ENCODE measurements around the gene FAN1.

Gene FAN1

GRCh38 chr15:30885814-30886213 lies 17.9 kb upstream of the FAN1 start:
- no peak for TF ChIP-seq Cebpa-rat (IDR thresholded peaks at IDR 0.05)
- no peaks in the 10 kb centered on the region for H3K4me1 ChIP-seq
- H3K27ac ChIP-seq = no peak overlapping the region
- no peaks in the 10 kb centered on the region; a peak in 1 of 22 replicates for H4K20me1 ChIP-seq
- H3K4me2 ChIP-seq = no peak overlapping the region
- no peak overlapping the region for H3K9ac ChIP-seq
- no peaks in the 10 kb centered on the region for H3K27me3 ChIP-seq
- H3K9me3 ChIP-seq (replicated peaks in 1 of 11) = peaks cover 0 to 2% (median 0%) of the 10 kb centered on the region in 11 experiments; a peak in 2 of 22 replicates
- no peak overlapping the region for H3K4me3 ChIP-seq
- no peaks in the 10 kb centered on the region for H3K36me3 ChIP-seq

DNA sequence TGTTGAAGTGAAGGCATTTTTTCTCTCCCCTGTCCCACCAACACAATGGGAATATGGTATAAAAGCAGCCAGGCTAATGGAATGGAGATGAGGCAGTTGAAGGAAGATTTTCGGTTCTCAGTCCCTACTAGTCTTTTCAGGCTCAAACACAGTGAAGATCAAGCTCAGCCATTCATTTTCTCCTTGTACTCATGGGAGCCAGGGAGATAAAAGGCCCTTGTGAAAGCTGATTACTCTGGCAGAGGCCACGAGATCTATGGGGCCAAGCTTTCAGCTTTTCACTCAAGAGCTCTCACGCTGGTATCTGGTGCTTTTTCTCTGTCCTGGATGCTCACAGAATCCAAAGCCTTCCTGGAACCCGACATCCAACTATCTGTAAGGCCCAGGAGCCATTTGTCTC lies 14.5 kb upstream of the FAN1 start:
- Histone ChIP-seq H3K9ac (no peak overlapping the region), H3K4me1 (peaks cover 0 to 4% (median 3%) of the 10 kb centered on the region in 10 experiments; a peak in 9 of 20 replicates), H3K36me3 (no peaks in the 10 kb centered on the region), H3K4me2 (no peak overlapping the region), H3K27me3 (no peaks in the 10 kb centered on the region), H3K4me3 (no peak overlapping the region), H3K9me3 (replicated peaks in 1 of 11) (no peaks in the 10 kb centered on the region), H4K20me1 (no peaks in the 10 kb centered on the region; a peak in 1 of 22 replicates), H3K27ac (no peak overlapping the region)
- TF ChIP-seq Cebpa-rat (IDR thresholded peaks at IDR 0.05) = no peak

- no peak overlapping the region for H3K27ac ChIP-seq
- no peak for TF ChIP-seq Cebpa-rat (IDR thresholded peaks at IDR 0.05)
- no peak overlapping the region for H3K9ac ChIP-seq
- H3K36me3 ChIP-seq = no peaks in the 10 kb centered on the region
- no peaks in the 10 kb centered on the region for H3K27me3 ChIP-seq
- H3K4me3 ChIP-seq = no peak overlapping the region
- H3K4me2 ChIP-seq = peak overlapping the region in 4 of 11 experiments; percentile 19 to 29 (median 25); a peak in 3 of 22 replicates
- no peaks in the 10 kb centered on the region for H3K9me3 ChIP-seq (replicated peaks in 1 of 11)
- peaks cover 7 to 20% (median 11%) of the 10 kb centered on the region in 10 experiments; a peak in 16 of 20 replicates for H3K4me1 ChIP-seq
- no peaks in the 10 kb centered on the region; a peak in 1 of 22 replicates for H4K20me1 ChIP-seq
These were observed 8.1 kb upstream of the FAN1 start for GRCh38 chr15:30895461-30896210.

DNA sequence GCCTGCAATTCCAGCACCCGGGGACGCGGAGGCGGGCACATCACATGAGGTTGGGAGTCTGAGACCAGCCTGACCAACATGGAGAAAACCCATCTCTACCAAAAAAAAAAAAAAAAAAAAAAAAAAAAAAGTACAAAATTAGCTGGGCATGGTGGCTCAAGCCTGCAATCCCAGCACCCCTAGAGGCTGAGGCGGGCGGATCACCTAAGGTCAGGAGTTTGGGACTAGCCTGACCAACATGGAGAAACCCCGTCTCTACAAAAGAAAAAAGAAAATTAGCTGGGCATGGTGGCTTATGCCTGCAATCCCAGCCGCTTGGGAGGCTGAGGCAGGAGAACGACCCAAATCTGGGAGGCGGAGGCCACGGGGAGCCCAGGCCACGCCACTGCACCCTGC lies 7.5 kb upstream of the FAN1 start:
- no peaks in the 10 kb centered on the region for H3K27me3 ChIP-seq
- no peaks in the 10 kb centered on the region for H3K9me3 ChIP-seq (replicated peaks in 1 of 11)
- H3K4me1 ChIP-seq = peaks cover 7 to 20% (median 11%) of the 10 kb centered on the region in 10 experiments; a peak in 16 of 20 replicates
- H3K27ac ChIP-seq = no peak overlapping the region
- no peaks in the 10 kb centered on the region; a peak in 1 of 22 replicates for H4K20me1 ChIP-seq
- H3K4me2 ChIP-seq = no peak overlapping the region
- H3K4me3 ChIP-seq = no peak overlapping the region
- no peak for TF ChIP-seq Cebpa-rat (IDR thresholded peaks at IDR 0.05)
- H3K9ac ChIP-seq = no peak overlapping the region
- H3K36me3 ChIP-seq = no peaks in the 10 kb centered on the region

- Histone ChIP-seq H3K9ac (no peak overlapping the region), H3K4me1 (peaks cover 15 to 41% (median 32%) of the 10 kb centered on the region in 10 experiments), H3K27ac (no peak overlapping the region), H3K4me3 (no peak overlapping the region), H3K27me3 (no peaks in the 10 kb centered on the region), H4K20me1 (no peaks in the 10 kb centered on the region), H3K36me3 (0 out of 22 replicates have a peak, but pooled peaks cover 0 to 5% (median 0%) of the 10 kb centered on the region in 11 experiments), H3K4me2 (peak overlapping the region in 3 of 11 experiments; percentile 84 to 98 (median 90); a peak in 5 of 22 replicates), H3K9me3 (replicated peaks in 1 of 11) (no peaks in the 10 kb centered on the region)
- TF ChIP-seq Cebpa-rat (IDR thresholded peaks at IDR 0.05) = no peak
These were observed 1.8 kb upstream of the FAN1 start for GRCh38 chr15:30901889-30902288.

- peaks cover 8 to 24% (median 16%) of the 10 kb centered on the region in 11 experiments; a peak in 21 of 22 replicates for H3K36me3 ChIP-seq
- H3K4me3 ChIP-seq = peak overlapping the region in 7 of 10 experiments; percentile 73 to 88 (median 78); a peak in 6 of 20 replicates
- peak overlapping the region; percentile 82 to 98 (median 87) for H3K4me2 ChIP-seq
- H3K9me3 ChIP-seq (replicated peaks in 1 of 11) = no peaks in the 10 kb centered on the region
- H3K4me1 ChIP-seq = peaks cover 20 to 41% (median 32%) of the 10 kb centered on the region in 10 experiments
- no peaks in the 10 kb centered on the region for H3K27me3 ChIP-seq
- no peaks in the 10 kb centered on the region for H4K20me1 ChIP-seq
- H3K9ac ChIP-seq = no peak overlapping the region
- H3K27ac ChIP-seq = no peak overlapping the region
- no peak for TF ChIP-seq Cebpa-rat (IDR thresholded peaks at IDR 0.05)
These were observed 1.1 kb downstream of the FAN1 start for GRCh38 chr15:30904812-30905211.

DNA sequence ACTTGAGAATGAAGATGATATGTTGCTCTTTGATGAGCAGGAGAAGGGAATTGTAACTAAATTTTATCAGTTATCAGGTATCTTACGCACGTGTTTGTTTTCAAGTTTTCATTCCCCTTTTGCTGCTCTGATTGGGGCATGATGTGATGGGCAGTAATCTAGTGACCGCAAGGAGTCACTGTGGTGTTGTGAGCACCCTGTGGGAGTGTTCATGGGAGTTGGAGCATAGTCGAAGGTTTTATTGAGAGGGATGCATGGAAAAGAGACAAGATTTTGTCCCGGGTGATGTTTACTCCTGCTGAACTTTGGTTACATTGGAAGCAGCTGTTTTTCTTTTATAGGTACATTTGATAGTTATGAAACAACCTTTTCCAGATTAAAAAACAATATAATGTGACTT lies 2.1 kb downstream of the FAN1 start:
- H3K4me1 ChIP-seq = peaks cover 20 to 41% (median 32%) of the 10 kb centered on the region in 10 experiments
- no peaks in the 10 kb centered on the region for H4K20me1 ChIP-seq
- H3K9me3 ChIP-seq (replicated peaks in 1 of 11) = no peaks in the 10 kb centered on the region
- peak overlapping the region in 7 of 11 experiments; percentile 4 to 98 (median 10); a peak in 9 of 22 replicates for H3K4me2 ChIP-seq
- H3K4me3 ChIP-seq = no peak overlapping the region
- H3K27me3 ChIP-seq = no peaks in the 10 kb centered on the region
- no peak for TF ChIP-seq Cebpa-rat (IDR thresholded peaks at IDR 0.05)
- peaks cover 12 to 33% (median 23%) of the 10 kb centered on the region in 11 experiments; a peak in 21 of 22 replicates for H3K36me3 ChIP-seq
- H3K27ac ChIP-seq = no peak overlapping the region
- H3K9ac ChIP-seq = no peak overlapping the region

DNA sequence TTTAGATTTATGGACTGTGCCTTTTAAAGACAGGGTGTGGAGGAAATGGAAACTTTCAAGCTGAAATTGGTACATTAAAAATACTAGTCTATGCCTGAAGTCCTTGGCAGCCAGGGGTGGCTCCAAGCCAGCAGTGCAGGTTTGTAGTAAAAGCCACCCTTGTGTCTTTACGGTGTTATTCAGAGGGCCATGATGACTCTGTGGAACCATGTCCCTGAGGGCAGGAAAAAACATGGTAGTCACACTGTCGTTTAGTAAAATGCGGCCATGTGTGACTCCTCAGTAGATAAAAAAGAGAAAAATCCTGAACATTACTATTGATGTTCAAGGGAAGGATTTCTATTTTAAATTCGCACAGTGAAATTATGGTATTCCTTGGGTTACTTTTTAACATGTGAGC lies 2.7 kb downstream of the FAN1 start:
- TF ChIP-seq Cebpa-rat (IDR thresholded peaks at IDR 0.05) = no peak

DNA sequence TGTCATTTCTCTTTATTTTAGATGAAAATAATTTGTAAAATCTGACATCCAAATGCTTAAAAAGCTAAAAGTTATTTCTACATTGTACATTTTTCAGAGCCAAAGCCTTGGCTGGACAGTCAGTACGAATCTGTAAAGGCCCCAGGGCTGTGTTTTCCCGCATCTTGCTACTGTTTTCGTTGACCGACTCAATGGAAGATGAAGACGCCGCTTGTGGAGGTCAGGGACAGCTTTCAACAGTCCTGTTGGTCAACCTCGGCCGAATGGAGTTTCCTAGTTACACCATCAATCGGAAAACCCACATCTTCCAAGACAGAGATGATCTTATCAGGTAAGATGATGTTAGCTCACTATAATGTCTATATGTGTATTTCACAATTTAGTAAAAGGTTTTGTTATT lies 10.0 kb downstream of the FAN1 start:
- H3K36me3 ChIP-seq = peaks cover 68 to 100% (median 84%) of the 10 kb centered on the region in 11 experiments
- H3K4me1 ChIP-seq = no peaks in the 10 kb centered on the region
- no peak overlapping the region for H3K9ac ChIP-seq

More for the DNA sequence above, 2.7 kb downstream of the FAN1 start:
- peak overlapping the region in 7 of 11 experiments; percentile 8 to 98 (median 10); a peak in 10 of 22 replicates for H3K4me2 ChIP-seq
- H3K9ac ChIP-seq = no peak overlapping the region
- H3K4me1 ChIP-seq = peaks cover 20 to 41% (median 32%) of the 10 kb centered on the region in 10 experiments
- H3K36me3 ChIP-seq = peaks cover 12 to 39% (median 28%) of the 10 kb centered on the region in 11 experiments; a peak in 21 of 22 replicates
- H3K27me3 ChIP-seq = no peaks in the 10 kb centered on the region
- no peaks in the 10 kb centered on the region for H3K9me3 ChIP-seq (replicated peaks in 1 of 11)
- no peaks in the 10 kb centered on the region for H4K20me1 ChIP-seq
- H3K4me3 ChIP-seq = no peak overlapping the region
- H3K27ac ChIP-seq = no peak overlapping the region

More for the DNA sequence above, 10.0 kb downstream of the FAN1 start:
- no peak overlapping the region for H3K4me3 ChIP-seq
- no peaks in the 10 kb centered on the region for H3K27me3 ChIP-seq
- no peak for TF ChIP-seq Cebpa-rat (IDR thresholded peaks at IDR 0.05)
- no peaks in the 10 kb centered on the region; a peak in 1 of 22 replicates for H4K20me1 ChIP-seq
- no peak overlapping the region for H3K4me2 ChIP-seq
- no peak overlapping the region for H3K27ac ChIP-seq
- no peaks in the 10 kb centered on the region for H3K9me3 ChIP-seq (replicated peaks in 1 of 11)

Data from BLaER1 treated with 17β-estradiol and CSF1 and Interleukin-3, amounts not matched to agents 10 nM and 100 nM (cell line).